GM23248 (cell line): ENCODE results near the gene KCTD5.

Source experiments
- EZH2 ChIP-seq: fragments of 200-600 bp; sonication (generic); IDR thresholded peaks from 2 replicates; pipeline ENCODE4 v1.6.1; 2018; ENCODE audit warnings: antibody characterized with exemption, mild to moderate bottlenecking; ENCODE audit not compliant: insufficient read depth, poor library complexity, severe bottlenecking
- EZH2phosphoT487 ChIP-seq: fragments of 200-600 bp; sonication (generic); IDR thresholded peaks from 2 replicates; pipeline ENCODE4 v1.6.1; 2018; ENCODE audit warnings: antibody characterized with exemption, moderate library complexity, mild to moderate bottlenecking, low read depth; ENCODE audit not compliant: insufficient read depth

DNA sequence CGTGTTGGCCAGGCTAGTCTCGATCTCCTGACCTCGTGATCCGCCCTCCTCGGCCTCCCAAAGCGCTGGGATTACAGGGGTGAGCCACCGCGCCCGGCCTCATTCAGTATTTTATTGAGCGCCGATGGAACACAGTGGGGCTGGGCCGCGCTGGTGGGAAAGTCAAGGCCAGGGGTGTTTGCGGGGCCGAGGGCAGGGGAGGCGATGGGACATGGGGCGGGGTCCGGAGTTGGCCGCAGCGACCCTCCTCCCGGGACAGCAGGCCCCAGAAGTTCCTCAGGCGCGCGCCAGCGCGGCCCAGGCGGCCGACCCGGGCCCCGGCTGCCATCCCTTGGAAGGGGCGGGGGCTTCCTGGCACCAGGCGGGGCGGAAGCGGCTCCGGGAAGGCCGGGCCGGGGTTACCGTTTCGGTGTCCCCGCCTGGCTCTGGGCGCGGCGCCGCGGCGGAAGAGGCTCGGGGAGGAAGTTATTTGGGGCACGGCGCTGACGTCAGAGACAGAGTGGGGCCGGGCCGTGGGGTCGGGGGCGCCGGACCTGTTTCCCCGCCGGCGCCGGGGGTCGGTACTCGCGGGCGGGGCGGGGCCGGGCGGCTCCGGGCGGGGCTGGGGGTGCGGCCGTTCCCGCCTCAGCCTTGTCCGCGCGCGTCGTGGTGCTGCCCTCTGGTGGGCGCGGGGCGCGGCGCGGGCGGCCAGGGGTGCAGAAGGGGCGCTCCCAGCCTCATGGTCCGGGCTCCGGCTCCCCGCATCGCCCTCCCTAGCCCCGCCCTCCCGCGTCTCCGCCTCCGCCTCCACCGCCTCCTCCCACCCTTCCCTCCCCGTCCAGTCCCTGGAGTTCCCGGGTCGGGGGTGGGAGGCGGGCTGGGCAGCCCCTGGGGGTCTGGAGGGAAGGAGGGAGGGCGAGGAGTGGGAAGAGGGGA, 38.7 kb downstream of the KCTD5 start:
- TF ChIP-seq EZH2phosphoT487: no peak
- no peak for TF ChIP-seq EZH2
